Trophoblast cell (in vitro differentiated cells and primary cell): ENCODE data around the gene MYO15A.

ENCODE experiments used
- DNase-seq, 2 donors: peaks; one replicate each; pipeline ENCODE4 v3.0.0-alpha.2; 2016
- H2AFZ ChIP-seq: 2 replicates; pipeline ENCODE4 v1.6.1; 2013; ENCODE audit warnings: low read length, moderate library complexity, mild to moderate bottlenecking; ENCODE audit not compliant: insufficient read depth, poor library complexity
- H2AK5ac ChIP-seq: 2 replicates; pipeline ENCODE4 v1.6.1; 2013; ENCODE audit warnings: mild to moderate bottlenecking, low read length
- H2BK120ac ChIP-seq: 2 replicates; pipeline ENCODE4 v1.6.1; 2013; ENCODE audit warnings: low read length, mild to moderate bottlenecking, moderate library complexity; ENCODE audit not compliant: insufficient read depth, poor library complexity
- H2BK12ac ChIP-seq: 2 replicates; pipeline ENCODE4 v1.6.1; 2013; ENCODE audit warnings: mild to moderate bottlenecking, low read length, moderate library complexity
- H2BK5ac ChIP-seq: 2 replicates; pipeline ENCODE4 v1.6.1; 2013; ENCODE audit warnings: low read length, low read depth, moderate library complexity, mild to moderate bottlenecking; ENCODE audit not compliant: poor library complexity
- H3K14ac ChIP-seq: 2 replicates; pipeline ENCODE4 v1.6.1; 2013; ENCODE audit warnings: mild to moderate bottlenecking, low read length
- H3K18ac ChIP-seq: 2 replicates; pipeline ENCODE4 v1.6.1; 2013; ENCODE audit warnings: mild to moderate bottlenecking, low read length
- H3K23ac ChIP-seq: 2 replicates; pipeline ENCODE4 v1.6.1; 2013; ENCODE audit warnings: low read length
- H3K27ac ChIP-seq: 2 replicates; pipeline ENCODE4 v1.5.1; 2013; ENCODE audit warnings: low read depth, mild to moderate bottlenecking, inconsistent platforms, low read length, moderate library complexity
- H3K27me3 ChIP-seq: 2 replicates; pipeline ENCODE4 v1.6.1; 2013; ENCODE audit warnings: inconsistent platforms, mild to moderate bottlenecking, low read length, moderate library complexity; ENCODE audit not compliant: insufficient read depth
- H3K36me3 ChIP-seq, 2 experiments: 1 replicate in 1 of 2; 2 replicates in 1 of 2; pipeline ENCODE4 v1.6.1; 2013; ENCODE audit warnings: low read length in 2 of 2, mild to moderate bottlenecking in 2 of 2, moderate library complexity in 1 of 2; ENCODE audit not compliant: insufficient read depth in 2 of 2, control insufficient read depth in 1 of 2
- H3K4ac ChIP-seq: 2 replicates; pipeline ENCODE4 v1.6.1; 2013; ENCODE audit warnings: low read depth, mild to moderate bottlenecking, low read length, moderate library complexity
- H3K4me1 ChIP-seq, 2 experiments: 1 replicate in 1 of 2; 2 replicates in 1 of 2; pipeline ENCODE4 v1.6.1; 2013; ENCODE audit warnings: low read length in 2 of 2, mild to moderate bottlenecking in 2 of 2, moderate library complexity in 1 of 2; ENCODE audit not compliant: insufficient read depth in 2 of 2, control insufficient read depth in 1 of 2
- H3K4me2 ChIP-seq: 2 replicates; pipeline ENCODE4 v1.6.1; 2013; ENCODE audit warnings: inconsistent platforms, mild to moderate bottlenecking, low read length, moderate library complexity
- H3K4me3 ChIP-seq: 2 replicates; pipeline ENCODE4 v1.5.1; 2013; ENCODE audit warnings: mild to moderate bottlenecking, low read depth, low read length, inconsistent platforms
- H3K79me1 ChIP-seq: one replicate; pipeline ENCODE4 v1.6.1; 2013; ENCODE audit warnings: low read length
- H3K79me2 ChIP-seq: 2 replicates; pipeline ENCODE4 v1.6.1; 2013; ENCODE audit warnings: low read length, mild to moderate bottlenecking; ENCODE audit not compliant: control insufficient read depth, insufficient read depth, poor library complexity
- H3K9ac ChIP-seq: 2 replicates; pipeline ENCODE4 v1.6.1; 2013; ENCODE audit warnings: mild to moderate bottlenecking, low read length
- H3K9me3 ChIP-seq: 2 replicates; pipeline ENCODE4 v1.6.1; 2013; ENCODE audit warnings: low read depth, mild to moderate bottlenecking, control low read depth, inconsistent platforms, low read length; ENCODE audit not compliant: insufficient read depth
- H4K12ac ChIP-seq: 2 replicates; pipeline ENCODE4 v1.6.1; 2013; ENCODE audit warnings: low read depth, mild to moderate bottlenecking, low read length, moderate library complexity
- H4K8ac ChIP-seq: 2 replicates; pipeline ENCODE4 v1.6.1; 2013; ENCODE audit warnings: low read depth, mild to moderate bottlenecking, low read length, moderate library complexity
- H4K91ac ChIP-seq: one replicate; pipeline ENCODE4 v1.6.1; 2013; ENCODE audit warnings: low read depth, mild to moderate bottlenecking, low read length, moderate library complexity
- WGBS: extraction: QIAGEN DNeasy Blood & Tissue Kit; methylation state at CpG from one replicate; pipeline ENCODE4 v1.1.7; 2013; ENCODE audit warnings: missing lambda C conversion rate; ENCODE audit not compliant: insufficient read length, insufficient coverage; ENCODE audit errors: extremely low coverage; 5-methylcytosine and 5-hydroxymethylcytosine counted together

MYO15A gene

GRCh38 chr17:18158022-18158600 is 49.6 kb downstream of the MYO15A start:
- Histone ChIP-seq H3K9ac (no peak overlapping the region), H3K4me3 (peak overlapping the region; percentile 64), H4K12ac (peak overlapping the region; percentile 34), H3K36me3 (no peaks in the 10 kb centered on the region), H2AK5ac (peak overlapping the region; percentile 56), H3K18ac (peak overlapping the region; percentile 66), H3K27ac (no peak overlapping the region), H4K8ac (peak overlapping the region; percentile 77), H3K27me3 (no peaks in the 10 kb centered on the region), H4K91ac (peak overlapping the region; percentile 67), H3K79me2 (no peaks in the 10 kb centered on the region), H2BK12ac (peak overlapping the region; percentile 3), H3K79me1 (peaks cover 5% of the 10 kb centered on the region), H3K4me1 (peaks cover 6 to 8% of the 10 kb centered on the region in 2 experiments), H3K4me2 (peak overlapping the region; percentile 59), H3K9me3 (no peaks in the 10 kb centered on the region), H3K23ac (no peak overlapping the region), H3K4ac (peak overlapping the region; percentile 41), H3K14ac (peak overlapping the region; percentile 30), H2BK120ac (no peak overlapping the region), H2BK5ac (no peak overlapping the region), H2AFZ (peak overlapping the region; percentile 72)
- DNase-seq = peak; percentile 86 to 92
- no CpG with 5 or more reads among the region's 26 CpGs for WGBS

GRCh38 chr17:18159551-18160120 is 51.1 kb downstream of the MYO15A start:
- no peak overlapping the region for H2BK120ac ChIP-seq
- no peaks in the 10 kb centered on the region for H3K36me3 ChIP-seq
- H3K4me3 ChIP-seq = no peak overlapping the region
- peaks cover 4% of the 10 kb centered on the region for H3K79me1 ChIP-seq
- no peak overlapping the region for H3K27ac ChIP-seq
- H4K91ac ChIP-seq = no peak overlapping the region
- peaks cover 3 to 6% of the 10 kb centered on the region in 2 experiments for H3K4me1 ChIP-seq
- WGBS = no CpG with 5 or more reads among the region's 3 CpGs
- H2AFZ ChIP-seq = no peak overlapping the region
- no peaks in the 10 kb centered on the region for H3K27me3 ChIP-seq
- no peak overlapping the region for H3K4ac ChIP-seq
- H3K14ac ChIP-seq = no peak overlapping the region
- H3K4me2 ChIP-seq = no peak overlapping the region
- H3K23ac ChIP-seq = no peak overlapping the region
- no peaks in the 10 kb centered on the region for H3K79me2 ChIP-seq
- H2AK5ac ChIP-seq = no peak overlapping the region
- DNase-seq = no peak
- H3K9ac ChIP-seq = no peak overlapping the region
- H4K12ac ChIP-seq = no peak overlapping the region
- H2BK5ac ChIP-seq = no peak overlapping the region
- H3K9me3 ChIP-seq = no peaks in the 10 kb centered on the region
- no peak overlapping the region for H3K18ac ChIP-seq
- H2BK12ac ChIP-seq = no peak overlapping the region
- H4K8ac ChIP-seq = no peak overlapping the region

GRCh38 chr17:18160128-18160856 is 51.7 kb downstream of the MYO15A start:
- Histone ChIP-seq H3K27ac (no peak overlapping the region), H3K9ac (no peak overlapping the region), H4K91ac (no peak overlapping the region), H2AFZ (no peak overlapping the region), H3K27me3 (no peaks in the 10 kb centered on the region), H3K4me1 (peaks cover 3 to 6% of the 10 kb centered on the region in 2 experiments), H3K23ac (no peak overlapping the region), H3K9me3 (no peaks in the 10 kb centered on the region), H3K14ac (no peak overlapping the region), H3K79me2 (no peaks in the 10 kb centered on the region), H3K36me3 (no peaks in the 10 kb centered on the region), H3K18ac (no peak overlapping the region), H4K12ac (no peak overlapping the region), H2BK12ac (no peak overlapping the region), H2BK120ac (no peak overlapping the region), H3K4me2 (no peak overlapping the region), H2BK5ac (no peak overlapping the region), H4K8ac (no peak overlapping the region), H3K79me1 (peaks cover 4% of the 10 kb centered on the region), H2AK5ac (no peak overlapping the region), H3K4me3 (no peak overlapping the region), H3K4ac (no peak overlapping the region)
- DNase-seq = peak in 1 of 2 donors; percentile 14
- no CpG with 5 or more reads among the region's 5 CpGs for WGBS

- Histone ChIP-seq H2BK5ac (no peak overlapping the region), H3K9ac (no peak overlapping the region), H2AFZ (no peak overlapping the region), H3K18ac (no peak overlapping the region), H3K4ac (no peak overlapping the region), H3K27me3 (no peaks in the 10 kb centered on the region), H3K4me3 (no peak overlapping the region), H3K79me2 (no peaks in the 10 kb centered on the region), H2BK12ac (no peak overlapping the region), H3K23ac (no peak overlapping the region), H4K12ac (no peak overlapping the region), H2BK120ac (no peak overlapping the region), H4K8ac (no peak overlapping the region), H4K91ac (no peak overlapping the region), H3K4me2 (no peak overlapping the region), H3K14ac (no peak overlapping the region), H3K79me1 (peaks cover 4% of the 10 kb centered on the region), H3K27ac (no peak overlapping the region), H3K4me1 (peaks cover 3 to 6% of the 10 kb centered on the region in 2 experiments), H2AK5ac (no peak overlapping the region), H3K9me3 (no peaks in the 10 kb centered on the region), H3K36me3 (no peaks in the 10 kb centered on the region)
- DNase-seq = no peak
- WGBS = no CpG with 5 or more reads among the region's 12 CpGs
These were observed 52.9 kb downstream of the MYO15A start for GRCh38 chr17:18161207-18162145.
